ENCODE results near the gene ZFYVE9. TPM values are rescaled to one million over a fixed set of nuclear protein-coding genes. Genes with fewer than 3 reads are reported as not detected.
"Not testable (repeated sequence)": the region's sequence is repeated elsewhere in the genome, so short reads cannot be mapped to it uniquely, and the experiment has no call there.

ZFYVE9 gene
- total and polyA plus RNA-seq, 9 of the 15 experiments (the other 6 are each of a cell fraction or from before 2014, with no cell fraction given), result 0.52 to 14.4 (median 8.9) TPM

DNA sequence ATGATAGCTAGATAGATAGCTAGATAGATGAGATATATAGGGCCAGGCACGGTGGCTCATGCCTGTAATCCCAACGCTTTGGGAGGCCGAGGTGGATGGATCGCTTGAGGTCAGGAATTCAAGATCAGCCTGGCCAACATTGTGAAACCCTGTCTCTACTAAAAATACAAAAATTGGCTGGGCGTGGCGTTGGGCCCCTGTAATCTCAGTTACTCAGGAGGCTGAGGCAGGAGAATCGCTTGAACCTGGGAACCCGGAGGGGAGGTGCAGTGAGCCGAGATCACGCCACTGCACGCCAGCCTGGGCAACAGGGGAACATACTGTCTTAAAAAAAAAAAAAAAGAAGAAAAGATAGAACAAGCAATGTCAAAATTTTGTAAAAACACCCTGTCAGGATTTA lies 8.6 kb downstream of the ZFYVE9 start:
- H3K4me2 ChIP-seq (ENCODE audit: insufficient read depth, low read length); H3K36me3 ChIP-seq (ENCODE audit: control insufficient read depth, insufficient read depth, low read length); H3K27ac ChIP-seq (ENCODE audit: extremely low read depth, low read depth, low read length); H4K20me1 ChIP-seq (replicated peaks; ENCODE audit: control insufficient read depth, insufficient read depth, low read length); H3K4me1 ChIP-seq (replicated peaks in 1 of 2; ENCODE audit: control insufficient read depth in 2 of 2, insufficient read depth in 2 of 2, low read length in 2 of 2); H3K27me3 ChIP-seq (ENCODE audit: control insufficient read depth in 2 of 2, insufficient read depth in 2 of 2, low read length in 2 of 2); BruUV-seq (replicated peaks); H2AFZ ChIP-seq (ENCODE audit: low read depth, low read length); H3K9me3 ChIP-seq (replicated peaks; ENCODE audit: control insufficient read depth, insufficient read depth, low read depth, low read length); H3K9me1 ChIP-seq (ENCODE audit: control insufficient read depth, insufficient read depth, low read length); intact Hi-C loops (cut with micrococcal nuclease); in situ Hi-C loops (cut with MboI); FAIRE-seq; H3K4me3 ChIP-seq; TF ChIP-seq NR2C2 (tag; IDR thresholded peaks at IDR 0.05): not testable (repeated sequence)
- ATAC-seq, result peak; percentile 76
- H3K79me2 ChIP-seq (ENCODE audit: control insufficient read depth, insufficient read depth, low read length), result peaks cover 25% of the 10 kb centered on the region
- DNase-seq (ENCODE audit: extremely low read depth in 1 of 4, low spot score in 3 of 4), result peak in 1 of 4 experiments; percentile 67
- 11% methylated on average over 11 of the region's 11 CpGs for WGBS (ENCODE audit: insufficient coverage, low coverage, missing lambda C conversion rate)
- TF ChIP-seq CBFA2T2 (conservative IDR thresholded peaks at IDR 0.05), result 0 out of 2 replicates have a peak, but pooled peaks have one; percentile 7
- TF ChIP-seq CEBPB (tag; IDR thresholded peaks at IDR 0.05), result peak; percentile 76
- TF ChIP-seq NR2C2 (CRISPR knock-in tag; IDR thresholded peaks at IDR 0.05), result 0 out of 2 replicates have a peak, but pooled peaks have one; percentile 38
- peak; percentile 45; the same call in 1 of the 2 replicates for TF ChIP-seq ARID1B (IDR thresholded peaks at IDR 0.05)
- peak; percentile 32; the same call in 1 of the 2 replicates for TF ChIP-seq DPF2 (IDR thresholded peaks at IDR 0.05)
- peak; percentile 40; the same call in 1 of the 2 replicates for TF ChIP-seq BCOR (IDR thresholded peaks at IDR 0.05)
- peak; percentile 35; the same call in 1 of the 2 replicates for TF ChIP-seq TCF3 (CRISPR knock-in tag; IDR thresholded peaks at IDR 0.05)
- TF ChIP-seq SMARCA4 (IDR thresholded peaks at IDR 0.05), result 0 out of 2 replicates have a peak, but pooled peaks have one; percentile 38
- TF ChIP-seq GATA2 (CRISPR knock-in tag; IDR thresholded peaks at IDR 0.05), result 0 out of 2 replicates have a peak, but pooled peaks have one; percentile 22
- TF ChIP-seq ZNF384 (IDR thresholded peaks at IDR 0.05; ENCODE audit: low read depth, low read length), result peak; percentile 40; the same call in 1 of the 2 replicates
- TF ChIP-seq CBFA2T3 (IDR thresholded peaks at IDR 0.05), result peak; percentile 62
- peak in 1 of 2 experiments; percentile 29; a peak in 1 of 4 replicates for TF ChIP-seq KDM1A (IDR thresholded peaks at IDR 0.05)
- TF ChIP-seq TAL1 (IDR thresholded peaks at IDR 0.05), result peak; percentile 38; the same call in 1 of the 2 replicates
- TF ChIP-seq HDAC1 (IDR thresholded peaks at IDR 0.05), result 0 out of 4 replicates have a peak, but pooled peaks of 1 of the 2 experiments have one; percentile 28
- POLR2A ChIA-PET, result interaction anchor here (0.7 to 1.5 kb wide), 4 partner anchors 8 to 726 kb away, joined by 3 to 5 read pairs (median 3); no protein-coding TSS in a partner anchor
- H3K9ac ChIP-seq (ENCODE audit: insufficient read depth in 1 of 2, low read depth in 2 of 2, low read length in 2 of 2), result peak overlapping the region in 1 of 2 experiments; percentile 40; a peak in 2 of 4 replicates
- CTCF ChIA-PET (ENCODE audit: low intra/inter-chr PET ratio), result interaction anchor here (0.6 kb wide), 1 partner anchor 90 kb away, joined by 3 read pairs; no protein-coding TSS in a partner anchor

Data from K562 (cell line).